HPDE6-E6E7 (cell line): ENCODE data around the gene HECTD4.
"Not testable (repeated sequence)": the region's sequence is repeated elsewhere in the genome, so short reads cannot be mapped to it uniquely, and the experiment has no call there.

ENCODE experiments used
- DNase-seq: peaks from one replicate; pipeline ENCODE4 v3.0.0; 2011; ENCODE audit warnings: missing footprints; ENCODE audit errors: extremely low spot score

The HECTD4 gene

GRCh38 chr12:112121780-112122565 lies 260.3 kb downstream of the HECTD4 start:
- no peak for DNase-seq

DNA sequence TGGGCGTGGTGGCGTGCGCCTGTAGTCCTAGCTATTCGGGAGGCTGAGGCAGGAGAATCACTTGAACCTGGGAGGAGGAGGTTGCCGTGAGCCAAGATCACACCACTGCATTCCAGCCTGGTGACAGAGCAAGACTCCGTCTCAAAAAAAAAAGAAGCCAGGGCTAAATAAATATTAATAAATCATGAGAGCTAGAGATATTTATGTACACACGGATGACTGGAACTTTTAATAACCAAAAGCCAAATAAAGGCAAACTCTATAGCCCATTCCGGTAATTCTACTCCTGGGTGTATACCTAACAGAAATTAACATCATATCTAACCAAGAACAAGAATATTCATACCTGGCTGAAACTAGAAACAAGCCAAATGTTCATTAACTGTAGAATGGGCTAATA lies 264.5 kb downstream of the HECTD4 start:
- DNase-seq, result no peak

- DNase-seq, result no peak
Observed at GRCh38 chr12:112116232-112117060, 265.8 kb downstream of the HECTD4 start.

- no peak for DNase-seq
Observed at GRCh38 chr12:112115259-112116045, 266.8 kb downstream of the HECTD4 start.

- DNase-seq, result peak; percentile 80
Observed at GRCh38 chr12:112112409-112113133, 269.7 kb downstream of the HECTD4 start.

GRCh38 chr12:112111931-112112330 lies 270.3 kb downstream of the HECTD4 start:
- DNase-seq, result no peak

- not testable (repeated sequence) for DNase-seq
Observed at GRCh38 chr12:112110787-112111662, 271.2 kb downstream of the HECTD4 start.
